NB4 (cell line): Measurements from ENCODE around the gene ARMC12.

Experiments
- POLR2A ChIP-seq: IDR thresholded peaks from 2 replicates; pipeline ENCODE4 v1.6.1; 2011; ENCODE audit warnings: mild to moderate bottlenecking; ENCODE audit not compliant: insufficient read length; ENCODE audit errors: extremely low read depth
- TF ChIP-seq, protein P1 (sequence below): IDR thresholded peaks from one replicate; pipeline ENCODE4 v1.5.1; 2012; ENCODE audit warnings: low read depth, low read length
- TF ChIP-seq, protein P2 (sequence below): IDR thresholded peaks from 2 replicates; pipeline ENCODE4 v1.6.1; 2011; ENCODE audit warnings: low read depth, low read length

DNA sequence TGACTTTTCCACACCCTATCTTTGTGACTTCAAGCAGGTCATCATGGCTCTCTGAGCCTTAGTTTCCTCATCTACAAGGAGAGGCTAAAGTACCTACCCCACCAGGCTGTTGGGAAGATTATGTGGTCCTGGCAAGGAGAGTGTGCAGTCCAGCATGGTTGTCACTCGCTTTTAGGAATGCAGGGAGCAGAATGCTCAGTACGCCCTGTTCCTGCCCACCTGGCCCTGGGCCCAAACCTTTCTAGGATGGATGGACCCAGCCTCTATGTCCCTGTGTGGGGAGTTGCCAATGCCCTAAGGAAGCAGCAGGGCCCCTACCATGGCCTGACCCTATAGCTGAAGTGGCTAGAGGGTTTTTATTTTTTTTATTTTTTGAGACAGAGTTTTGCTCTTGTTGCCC is 41.6 kb downstream of the ARMC12 start:
- TF ChIP-seq, protein P1, sequence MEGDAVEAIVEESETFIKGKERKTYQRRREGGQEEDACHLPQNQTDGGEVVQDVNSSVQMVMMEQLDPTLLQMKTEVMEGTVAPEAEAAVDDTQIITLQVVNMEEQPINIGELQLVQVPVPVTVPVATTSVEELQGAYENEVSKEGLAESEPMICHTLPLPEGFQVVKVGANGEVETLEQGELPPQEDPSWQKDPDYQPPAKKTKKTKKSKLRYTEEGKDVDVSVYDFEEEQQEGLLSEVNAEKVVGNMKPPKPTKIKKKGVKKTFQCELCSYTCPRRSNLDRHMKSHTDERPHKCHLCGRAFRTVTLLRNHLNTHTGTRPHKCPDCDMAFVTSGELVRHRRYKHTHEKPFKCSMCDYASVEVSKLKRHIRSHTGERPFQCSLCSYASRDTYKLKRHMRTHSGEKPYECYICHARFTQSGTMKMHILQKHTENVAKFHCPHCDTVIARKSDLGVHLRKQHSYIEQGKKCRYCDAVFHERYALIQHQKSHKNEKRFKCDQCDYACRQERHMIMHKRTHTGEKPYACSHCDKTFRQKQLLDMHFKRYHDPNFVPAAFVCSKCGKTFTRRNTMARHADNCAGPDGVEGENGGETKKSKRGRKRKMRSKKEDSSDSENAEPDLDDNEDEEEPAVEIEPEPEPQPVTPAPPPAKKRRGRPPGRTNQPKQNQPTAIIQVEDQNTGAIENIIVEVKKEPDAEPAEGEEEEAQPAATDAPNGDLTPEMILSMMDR = no peak
- TF ChIP-seq POLR2A = no peak
- TF ChIP-seq, protein P2, sequence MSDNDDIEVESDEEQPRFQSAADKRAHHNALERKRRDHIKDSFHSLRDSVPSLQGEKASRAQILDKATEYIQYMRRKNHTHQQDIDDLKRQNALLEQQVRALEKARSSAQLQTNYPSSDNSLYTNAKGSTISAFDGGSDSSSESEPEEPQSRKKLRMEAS = no peak
